Measurements from ENCODE around the gene MRRF. TPM values are rescaled to one million over a fixed set of nuclear protein-coding genes. Genes with fewer than 3 reads are reported as not detected.

The MRRF gene
- total and polyA plus RNA-seq, 2 of the 4 experiments (the other 2 are of a cell fraction) = 32.1 to 38.0 TPM

GRCh38 chr9:122346478-122347347 lies 82.0 kb downstream of the MRRF start:
- H4K91ac ChIP-seq (ENCODE audit: insufficient read depth, low read depth, low read length) = peak overlapping the region; percentile 52; the same call in 1 of the 2 replicates
- DNase-seq (no peak), ATAC-seq (ENCODE audit: low read depth) (peak; percentile 66)
- H3K4me2 ChIP-seq (ENCODE audit: low read depth, low read length) = peak overlapping the region; percentile 65
- no peak overlapping the region for H2BK5ac ChIP-seq (ENCODE audit: low read depth, low read length, poor library complexity, severe bottlenecking)
- H3K27me3 ChIP-seq (ENCODE audit: control insufficient read depth, insufficient read depth, low read length) = no peaks in the 10 kb centered on the region
- H2BK15ac ChIP-seq (ENCODE audit: low read depth, low read length) = peak overlapping the region; percentile 29; the same call in 1 of the 3 replicates
- H4K8ac ChIP-seq (ENCODE audit: low read depth in 2 of 2, low read length in 2 of 2) = peak overlapping the region; percentile 67 to 90
- H3K27ac ChIP-seq (ENCODE audit: insufficient read depth, low read length) = no peak overlapping the region; the same call in 1 of the 2 replicates
- H3K9me1 ChIP-seq (ENCODE audit: insufficient read depth, low read length) = no peaks in the 10 kb centered on the region
- peak overlapping the region; percentile 63 for H2BK20ac ChIP-seq (ENCODE audit: low read depth, low read length)
- H4K20me1 ChIP-seq (ENCODE audit: insufficient read depth, low read length) = no peaks in the 10 kb centered on the region
- H2AFZ ChIP-seq (replicated peaks; ENCODE audit: low read length, poor library complexity) = peak overlapping the region; percentile 94
- H3K4me1 ChIP-seq (ENCODE audit: control insufficient read depth, insufficient read depth, low read length) = peaks cover 6% of the 10 kb centered on the region
- peak overlapping the region; percentile 47; the same call in 1 of the 2 replicates for H3K56ac ChIP-seq (ENCODE audit: extremely low read depth, insufficient read depth, low read length)
- peak overlapping the region; percentile 34; the same call in 1 of the 2 replicates for H2AK5ac ChIP-seq (ENCODE audit: low read depth, low read length)
- no peaks in the 10 kb centered on the region for H3K36me3 ChIP-seq (ENCODE audit: control insufficient read depth, insufficient read depth, low read length)
- H3K9me3 ChIP-seq (ENCODE audit: control insufficient read depth, insufficient read depth, low read length) = no peaks in the 10 kb centered on the region
- CTCF ChIA-PET = no interaction called here
- peak overlapping the region; percentile 83 for H4K5ac ChIP-seq (ENCODE audit: low read depth, low read length)
- in situ Hi-C loops (cut with MboI; ENCODE audit: low sequenced_read_pairs) (no loop called here), dilution Hi-C loops (cut with HindIII; ENCODE audit: low sequenced_read_pairs, unreplicated experiment) (no loop called here), intact Hi-C loops (cut with micrococcal nuclease) (no loop called here)
- peak overlapping the region; percentile 88 for H3K14ac ChIP-seq (replicated peaks; ENCODE audit: low read depth, low read length)
- peak overlapping the region; percentile 85 for H3K23ac ChIP-seq (ENCODE audit: low read depth, low read length)
- H2AK9ac ChIP-seq (replicated peaks; ENCODE audit: low read depth, low read length, poor library complexity) = peak overlapping the region; percentile 59
- 5% methylated on average over 52 of the region's 90 CpGs; no CpG with 5 or more reads in 1 of the 2 experiments for WGBS, 2 experiments (ENCODE audit: extremely low coverage in 2 of 2, insufficient read length in 1 of 2)
- H3K9ac ChIP-seq (ENCODE audit: low read depth, low read length) = peak overlapping the region; percentile 49
- H3K18ac ChIP-seq (ENCODE audit: low read depth, low read length) = peak overlapping the region; percentile 1; the same call in 1 of the 2 replicates
- POLR2A ChIA-PET (ENCODE audit: unreplicated experiment) = no interaction called here
- H3K4ac ChIP-seq (ENCODE audit: low read depth, low read length) = peak overlapping the region; percentile 79
- no TSS peak for BruUV-seq (replicated peaks)
- peak overlapping the region; percentile 35 for H3K4me3 ChIP-seq (ENCODE audit: insufficient read depth, low read depth, low read length)
- H2BK120ac ChIP-seq (ENCODE audit: low read depth, low read length) = peak overlapping the region; percentile 69
- H3K79me1 ChIP-seq (ENCODE audit: low read depth in 1 of 2, low read length in 2 of 2) = no peaks in the 10 kb centered on the region
- peak; percentile 41; the same call in 1 of the 2 replicates for TF ChIP-seq MXI1 (IDR thresholded peaks at IDR 0.05; ENCODE audit: borderline replicate concordance, low read depth, low read length)
- TF ChIP-seq BHLHE40 (IDR thresholded peaks at IDR 0.05; ENCODE audit: low read depth, low read length) = peak; percentile 63
- no peak for TF ChIP-seq CHD1 (IDR thresholded peaks at IDR 0.05; ENCODE audit: low read depth, low read length)
- TF ChIP-seq RAD21 (IDR thresholded peaks at IDR 0.05; ENCODE audit: low read length) = no peak
- no peak for TF ChIP-seq MAFK (IDR thresholded peaks at IDR 0.05; ENCODE audit: low read depth, low read length)
- TF ChIP-seq USF2 (IDR thresholded peaks at IDR 0.05; ENCODE audit: low read depth, low read length) = no peak
- no peak for TF ChIP-seq POLR2A (IDR thresholded peaks at IDR 0.05; ENCODE audit: low read depth, low read length)
- no peak for TF ChIP-seq RFX5 (IDR thresholded peaks at IDR 0.05; ENCODE audit: low read depth, low read length)
- no peak for TF ChIP-seq ELK1 (IDR thresholded peaks at IDR 0.05; ENCODE audit: borderline replicate concordance, low read depth, low read length)
- no peak for TF ChIP-seq FOS (IDR thresholded peaks at IDR 0.05; ENCODE audit: low read depth, low read length)
- no peak for TF ChIP-seq NFE2L2 (IDR thresholded peaks at IDR 0.05; ENCODE audit: low read depth, low read length)
- TF ChIP-seq, protein P1, sequence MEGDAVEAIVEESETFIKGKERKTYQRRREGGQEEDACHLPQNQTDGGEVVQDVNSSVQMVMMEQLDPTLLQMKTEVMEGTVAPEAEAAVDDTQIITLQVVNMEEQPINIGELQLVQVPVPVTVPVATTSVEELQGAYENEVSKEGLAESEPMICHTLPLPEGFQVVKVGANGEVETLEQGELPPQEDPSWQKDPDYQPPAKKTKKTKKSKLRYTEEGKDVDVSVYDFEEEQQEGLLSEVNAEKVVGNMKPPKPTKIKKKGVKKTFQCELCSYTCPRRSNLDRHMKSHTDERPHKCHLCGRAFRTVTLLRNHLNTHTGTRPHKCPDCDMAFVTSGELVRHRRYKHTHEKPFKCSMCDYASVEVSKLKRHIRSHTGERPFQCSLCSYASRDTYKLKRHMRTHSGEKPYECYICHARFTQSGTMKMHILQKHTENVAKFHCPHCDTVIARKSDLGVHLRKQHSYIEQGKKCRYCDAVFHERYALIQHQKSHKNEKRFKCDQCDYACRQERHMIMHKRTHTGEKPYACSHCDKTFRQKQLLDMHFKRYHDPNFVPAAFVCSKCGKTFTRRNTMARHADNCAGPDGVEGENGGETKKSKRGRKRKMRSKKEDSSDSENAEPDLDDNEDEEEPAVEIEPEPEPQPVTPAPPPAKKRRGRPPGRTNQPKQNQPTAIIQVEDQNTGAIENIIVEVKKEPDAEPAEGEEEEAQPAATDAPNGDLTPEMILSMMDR (conservative IDR thresholded peaks at IDR 0.05; ENCODE audit: low read depth, low read length) = 0 out of 2 replicates have a peak, but pooled peaks have one; percentile 1
- TF ChIP-seq MAZ (IDR thresholded peaks at IDR 0.05; ENCODE audit: borderline replicate concordance, low read depth, low read length) = no peak

Data from IMR-90 (cell line).